ENCODE measurements around the gene SMC3.

DNA sequence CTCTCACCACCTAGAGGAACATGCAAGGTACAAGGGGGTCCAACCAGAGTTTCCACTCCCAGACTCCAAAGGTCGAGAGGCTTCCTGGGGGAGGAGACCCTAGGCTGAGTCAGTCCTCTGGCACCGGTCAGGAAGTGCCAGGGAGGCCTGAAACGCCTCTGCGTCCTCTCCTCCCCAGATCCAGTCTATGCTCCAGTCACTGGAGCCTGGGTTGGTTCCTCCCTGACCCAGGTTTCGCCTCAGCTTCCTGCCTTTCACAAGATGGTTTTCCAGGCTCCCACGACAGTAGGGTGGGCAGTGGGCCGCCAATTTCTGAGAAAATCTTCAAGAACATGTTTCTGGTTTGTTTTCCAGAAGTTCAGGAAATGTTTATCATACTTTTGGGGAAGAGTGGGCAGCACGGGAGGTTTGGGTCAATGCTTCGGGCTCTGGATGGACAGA lies 39.7 kb upstream of the SMC3 start:
- TF ChIP-seq, protein P1, sequence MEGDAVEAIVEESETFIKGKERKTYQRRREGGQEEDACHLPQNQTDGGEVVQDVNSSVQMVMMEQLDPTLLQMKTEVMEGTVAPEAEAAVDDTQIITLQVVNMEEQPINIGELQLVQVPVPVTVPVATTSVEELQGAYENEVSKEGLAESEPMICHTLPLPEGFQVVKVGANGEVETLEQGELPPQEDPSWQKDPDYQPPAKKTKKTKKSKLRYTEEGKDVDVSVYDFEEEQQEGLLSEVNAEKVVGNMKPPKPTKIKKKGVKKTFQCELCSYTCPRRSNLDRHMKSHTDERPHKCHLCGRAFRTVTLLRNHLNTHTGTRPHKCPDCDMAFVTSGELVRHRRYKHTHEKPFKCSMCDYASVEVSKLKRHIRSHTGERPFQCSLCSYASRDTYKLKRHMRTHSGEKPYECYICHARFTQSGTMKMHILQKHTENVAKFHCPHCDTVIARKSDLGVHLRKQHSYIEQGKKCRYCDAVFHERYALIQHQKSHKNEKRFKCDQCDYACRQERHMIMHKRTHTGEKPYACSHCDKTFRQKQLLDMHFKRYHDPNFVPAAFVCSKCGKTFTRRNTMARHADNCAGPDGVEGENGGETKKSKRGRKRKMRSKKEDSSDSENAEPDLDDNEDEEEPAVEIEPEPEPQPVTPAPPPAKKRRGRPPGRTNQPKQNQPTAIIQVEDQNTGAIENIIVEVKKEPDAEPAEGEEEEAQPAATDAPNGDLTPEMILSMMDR (IDR thresholded peaks at IDR 0.05) = no peak
- no peak for TF ChIP-seq POLR2A (IDR thresholded peaks at IDR 0.05)

All from breast epithelium (tissue), 3 donors.